Left ventricle myocardium inferior (tissue), 1 donor: ENCODE data around the gene ALKBH5. TPM values are rescaled to one million over a fixed set of nuclear protein-coding genes. Genes with fewer than 3 reads are reported as not detected.

Experiments
- DNase-seq: peaks from one replicate; pipeline ENCODE4 v3.0.0-alpha.2; 2020
- H3K27ac ChIP-seq: fragments of 200-600 bp; replicated peaks from 2 replicates; pipeline ENCODE4 v1.8.0; 2021
- H3K27me3 ChIP-seq: fragments of 200-600 bp; 2 replicates; pipeline ENCODE4 v1.8.0; 2021; ENCODE audit warnings: low read depth
- H3K36me3 ChIP-seq: fragments of 200-600 bp; 2 replicates; pipeline ENCODE4 v1.8.0; 2021
- H3K4me1 ChIP-seq: fragments of 200-600 bp; 2 replicates; pipeline ENCODE4 v1.8.0; 2021
- H3K4me3 ChIP-seq: fragments of 200-600 bp; 2 replicates; pipeline ENCODE4 v1.8.0; 2021; ENCODE audit warnings: mild to moderate bottlenecking, moderate library complexity
- H3K9me3 ChIP-seq: fragments of 200-600 bp; replicated peaks from 2 replicates; pipeline ENCODE4 v1.8.0; 2021
- intact Hi-C: fragments of 100-400 bp; cut with micrococcal nuclease; formaldehyde crosslinking; loops from one replicate; pipeline ENCODE4 v1.11.0; 2022
- total RNA-seq: library from RNA; stranded (reverse); fragmentation: NEBNext Ultra II Directional; extraction: Animal tissue kit (Norgen Biotek cat#: 25700); gene quantifications from one replicate; pipeline ENCODE4 v1.2.1, GENCODE V29; 2021
- TF ChIP-seq, protein P1 (sequence below): fragments of 200-600 bp; IDR thresholded peaks from 2 replicates; pipeline ENCODE4 v1.8.0; 2021; ENCODE audit warnings: antibody characterized with exemption, mild to moderate bottlenecking, borderline replicate concordance
- donor health status: DM: no; HTN: yes; CAD: no; lungs with severe emphysema.

The ALKBH5 gene
- total RNA-seq, 1 donor from 2014 or later, result 179 TPM

DNA sequence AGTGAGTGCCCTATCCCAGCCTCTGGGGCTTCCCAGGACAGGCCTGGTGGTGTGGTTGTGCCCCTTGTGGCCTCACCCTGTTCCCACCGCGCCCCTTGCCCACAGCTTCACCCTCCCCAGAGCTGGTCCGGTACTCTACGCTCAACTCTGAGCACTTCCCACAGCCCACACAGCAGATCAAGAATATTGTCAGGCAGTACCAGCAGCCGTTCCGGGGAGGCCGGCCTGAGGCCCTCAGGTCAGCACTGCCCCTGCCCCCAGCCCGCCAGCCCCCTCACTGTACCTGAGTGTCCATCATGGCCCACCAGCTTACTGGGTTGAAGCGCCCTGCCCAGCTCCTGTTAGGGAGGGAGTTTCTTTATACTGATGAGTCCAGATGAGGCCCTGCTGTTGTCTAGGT, 32.3 kb upstream of the ALKBH5 start:
- DNase-seq, result no peak
- TF ChIP-seq, protein P1, sequence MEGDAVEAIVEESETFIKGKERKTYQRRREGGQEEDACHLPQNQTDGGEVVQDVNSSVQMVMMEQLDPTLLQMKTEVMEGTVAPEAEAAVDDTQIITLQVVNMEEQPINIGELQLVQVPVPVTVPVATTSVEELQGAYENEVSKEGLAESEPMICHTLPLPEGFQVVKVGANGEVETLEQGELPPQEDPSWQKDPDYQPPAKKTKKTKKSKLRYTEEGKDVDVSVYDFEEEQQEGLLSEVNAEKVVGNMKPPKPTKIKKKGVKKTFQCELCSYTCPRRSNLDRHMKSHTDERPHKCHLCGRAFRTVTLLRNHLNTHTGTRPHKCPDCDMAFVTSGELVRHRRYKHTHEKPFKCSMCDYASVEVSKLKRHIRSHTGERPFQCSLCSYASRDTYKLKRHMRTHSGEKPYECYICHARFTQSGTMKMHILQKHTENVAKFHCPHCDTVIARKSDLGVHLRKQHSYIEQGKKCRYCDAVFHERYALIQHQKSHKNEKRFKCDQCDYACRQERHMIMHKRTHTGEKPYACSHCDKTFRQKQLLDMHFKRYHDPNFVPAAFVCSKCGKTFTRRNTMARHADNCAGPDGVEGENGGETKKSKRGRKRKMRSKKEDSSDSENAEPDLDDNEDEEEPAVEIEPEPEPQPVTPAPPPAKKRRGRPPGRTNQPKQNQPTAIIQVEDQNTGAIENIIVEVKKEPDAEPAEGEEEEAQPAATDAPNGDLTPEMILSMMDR, result no peak
- Histone ChIP-seq H3K9me3 (no peaks in the 10 kb centered on the region), H3K27ac (no peak overlapping the region), H3K4me3 (no peak overlapping the region), H3K4me1 (peaks cover 14% of the 10 kb centered on the region), H3K27me3 (no peaks in the 10 kb centered on the region), H3K36me3 (no peaks in the 10 kb centered on the region)
- intact Hi-C loops, result no loop called here

DNA sequence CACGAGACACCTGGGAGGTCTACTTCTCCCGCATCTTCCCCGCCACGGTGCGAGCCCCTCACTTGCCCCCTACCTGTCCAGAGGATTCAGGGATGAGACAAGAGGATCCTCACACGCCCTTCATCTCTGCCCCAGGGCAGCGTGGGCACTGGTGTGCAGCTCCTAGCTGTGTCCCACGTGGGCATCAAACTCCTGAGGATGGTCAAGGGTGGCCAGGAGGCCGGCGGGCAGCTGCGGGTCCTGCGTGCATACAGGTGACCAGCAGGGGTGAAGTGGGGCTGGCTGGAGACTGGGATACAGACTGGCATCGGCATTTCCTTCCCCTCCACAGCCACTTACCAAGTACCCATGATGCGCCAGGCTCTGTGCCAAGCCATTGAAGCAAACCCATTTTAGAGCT, 28.4 kb upstream of the ALKBH5 start:
- intact Hi-C loops, result no loop called here
- Histone ChIP-seq H3K36me3 (no peaks in the 10 kb centered on the region), H3K9me3 (no peaks in the 10 kb centered on the region), H3K4me3 (no peak overlapping the region), H3K27me3 (no peaks in the 10 kb centered on the region), H3K4me1 (peaks cover 22% of the 10 kb centered on the region), H3K27ac (no peak overlapping the region)
- DNase-seq, result no peak
- TF ChIP-seq, protein P1, result no peak

DNA sequence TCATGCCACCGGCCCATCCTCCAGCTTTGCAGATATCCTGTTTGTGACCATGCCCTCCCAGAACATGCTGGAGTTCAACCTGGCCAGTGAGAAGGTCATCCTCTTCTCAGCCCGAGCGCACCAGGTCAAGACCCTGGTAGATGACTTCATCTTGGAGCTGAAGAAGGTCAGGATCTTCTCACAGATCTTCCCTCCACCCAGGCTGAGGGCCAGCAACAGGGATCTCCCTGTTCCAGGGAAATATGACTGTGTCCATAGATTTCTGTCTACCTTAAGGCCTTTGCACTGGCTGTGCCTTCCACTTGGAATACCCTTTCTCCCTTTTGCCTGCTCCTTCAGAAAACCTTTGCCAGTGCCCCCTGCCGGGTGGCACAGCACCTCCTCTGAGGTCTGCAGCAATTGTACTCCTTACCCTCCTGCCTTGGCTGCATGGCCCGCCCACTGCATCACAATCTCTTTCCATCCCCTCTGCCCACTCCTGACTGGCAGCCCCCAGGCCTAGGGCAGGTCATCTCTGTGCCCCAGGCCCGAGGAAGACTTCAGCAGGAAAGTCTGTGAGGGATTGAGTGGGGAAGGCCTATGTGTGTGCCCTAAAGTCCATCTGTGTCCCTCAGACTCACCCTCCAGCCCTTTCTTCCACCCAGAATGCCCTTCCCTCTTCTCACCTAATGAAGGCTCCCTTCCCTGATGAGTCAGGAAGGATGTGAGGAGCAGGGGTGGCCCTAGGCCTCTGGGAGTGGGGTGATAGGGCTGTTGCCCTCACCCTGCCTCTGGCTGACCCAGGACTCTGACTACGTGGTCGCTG, 27.3 kb upstream of the ALKBH5 start:
- no peak for DNase-seq
- TF ChIP-seq, protein P1, result no peak
- Histone ChIP-seq H3K27me3 (no peaks in the 10 kb centered on the region), H3K4me1 (peaks cover 22% of the 10 kb centered on the region), H3K36me3 (no peaks in the 10 kb centered on the region), H3K27ac (peak overlapping the region; percentile 8), H3K9me3 (no peaks in the 10 kb centered on the region), H3K4me3 (no peak overlapping the region)
- intact Hi-C loops, result no loop called here

DNA sequence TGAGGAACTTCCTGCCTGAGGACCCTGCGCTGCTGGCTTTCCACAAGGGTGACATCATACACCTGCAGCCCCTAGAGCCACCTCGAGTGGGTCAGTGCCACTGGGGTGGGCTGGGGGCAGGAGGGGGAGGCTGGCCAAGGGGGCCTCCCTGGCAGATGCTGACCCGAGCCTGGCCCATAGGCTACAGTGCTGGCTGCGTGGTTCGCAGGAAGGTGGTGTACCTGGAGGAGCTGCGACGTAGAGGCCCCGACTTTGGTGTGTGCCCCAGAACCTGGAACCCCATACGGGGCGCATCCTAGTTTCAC, 26.7 kb upstream of the ALKBH5 start:
- peaks cover 22% of the 10 kb centered on the region for H3K4me1 ChIP-seq
- no peak for DNase-seq
- H3K27me3 ChIP-seq, result no peaks in the 10 kb centered on the region
- TF ChIP-seq, protein P1, result no peak
- no peak overlapping the region for H3K4me3 ChIP-seq
- peak overlapping the region; percentile 8 for H3K27ac ChIP-seq
- no peaks in the 10 kb centered on the region for H3K36me3 ChIP-seq
- H3K9me3 ChIP-seq, result no peaks in the 10 kb centered on the region
- intact Hi-C loops, result no loop called here

DNA sequence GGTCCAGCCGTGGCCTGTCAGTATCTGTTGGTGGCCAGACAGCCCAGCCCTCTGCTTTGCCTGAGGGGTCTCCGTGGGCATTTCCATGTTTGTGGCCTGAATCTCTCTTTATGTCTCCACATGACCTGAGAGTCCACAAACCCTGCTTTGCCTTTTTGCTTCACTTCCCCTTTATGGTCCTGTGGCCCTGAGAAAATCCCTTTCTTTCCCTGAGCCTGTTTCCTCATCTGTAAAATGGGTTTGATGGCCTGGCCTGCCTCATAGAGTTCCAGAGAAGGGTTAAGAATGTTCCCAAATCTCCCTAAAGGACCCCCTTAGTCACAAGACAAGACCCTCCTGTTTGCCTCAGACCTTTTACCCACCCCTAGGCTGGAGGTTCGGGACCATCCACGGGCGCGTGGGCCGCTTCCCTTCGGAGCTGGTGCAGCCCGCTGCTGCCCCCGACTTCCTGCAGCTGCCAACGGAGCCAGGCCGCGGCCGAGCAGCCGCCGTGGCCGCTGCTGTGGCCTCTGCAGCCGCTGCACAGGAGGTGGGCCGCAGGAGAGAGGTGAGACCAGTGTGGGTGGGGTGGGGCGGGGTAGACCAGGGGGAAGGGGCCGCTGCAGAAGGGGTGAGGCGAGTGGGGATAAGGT, 26.2 kb upstream of the ALKBH5 start:
- no peak for DNase-seq
- no peaks in the 10 kb centered on the region for H3K9me3 ChIP-seq
- H3K27me3 ChIP-seq, result no peaks in the 10 kb centered on the region
- H3K4me1 ChIP-seq, result peaks cover 22% of the 10 kb centered on the region
- H3K4me3 ChIP-seq, result peak overlapping the region; percentile 66
- intact Hi-C loops, result no loop called here
- no peaks in the 10 kb centered on the region for H3K36me3 ChIP-seq
- TF ChIP-seq, protein P1, result no peak
- H3K27ac ChIP-seq, result peak overlapping the region; percentile 64
